ENCODE results near the gene FSTL5. TPM values are rescaled to one million over a fixed set of nuclear protein-coding genes. Genes with fewer than 3 reads are reported as not detected.

Gene FSTL5
- total RNA-seq, 2 donors from 2014 or later, result 0.24 to 1.1 TPM

GRCh38 chr4:162151850-162152249 is 11.9 kb downstream of the FSTL5 start:
- no peak overlapping the region for H3K9ac ChIP-seq (ENCODE audit: extremely low read depth, low read length, poor library complexity, severe bottlenecking)
- Mint-ChIP-seq H3K36me3 (ENCODE audit: low read depth) (no peaks in the 10 kb centered on the region), H3K27me3 (ENCODE audit: insufficient read depth) (no peaks in the 10 kb centered on the region), H3K4me3 (no peak overlapping the region), H3K27ac (no peak overlapping the region), H3K4me1 (no peaks in the 10 kb centered on the region), H3K9me3 (no peaks in the 10 kb centered on the region)
- no peaks in the 10 kb centered on the region for H3K9me3 ChIP-seq (ENCODE audit: control insufficient read depth, low read length)
- H3K36me3 ChIP-seq (ENCODE audit: control insufficient read depth, insufficient read depth, low read length), result no peaks in the 10 kb centered on the region
- peaks cover 5% of the 10 kb centered on the region for H3K27me3 ChIP-seq (ENCODE audit: control insufficient read depth, insufficient read depth, low read length, poor library complexity, severe bottlenecking)
- WGBS, 2 experiments (ENCODE audit: insufficient coverage in 1 of 2, insufficient read length in 1 of 2), result 91 to 93% methylated on average over 3 to 4 of the region's 4 CpGs
- TF ChIP-seq CTCF (conservative IDR thresholded peaks at IDR 0.05), result no peak
- H3K27ac ChIP-seq (ENCODE audit: low read depth, low read length), result no peak overlapping the region
- H3K4me1 ChIP-seq (ENCODE audit: control insufficient read depth, insufficient read depth, low read length), result no peaks in the 10 kb centered on the region
- H3K4me3 ChIP-seq (ENCODE audit: low read length), result no peak overlapping the region
- no peak for DNase-seq

GRCh38 chr4:162151386-162151785 is 12.4 kb downstream of the FSTL5 start:
- H3K27ac ChIP-seq (ENCODE audit: low read depth, low read length), result no peak overlapping the region
- Mint-ChIP-seq H3K4me3 (no peak overlapping the region), H3K27ac (no peak overlapping the region), H3K27me3 (ENCODE audit: insufficient read depth) (no peaks in the 10 kb centered on the region), H3K36me3 (ENCODE audit: low read depth) (no peaks in the 10 kb centered on the region), H3K9me3 (no peaks in the 10 kb centered on the region), H3K4me1 (no peaks in the 10 kb centered on the region)
- no peaks in the 10 kb centered on the region for H3K9me3 ChIP-seq (ENCODE audit: control insufficient read depth, low read length)
- H3K4me1 ChIP-seq (ENCODE audit: control insufficient read depth, insufficient read depth, low read length), result no peaks in the 10 kb centered on the region
- DNase-seq, result no peak
- no peaks in the 10 kb centered on the region for H3K36me3 ChIP-seq (ENCODE audit: control insufficient read depth, insufficient read depth, low read length)
- no peak overlapping the region for H3K9ac ChIP-seq (ENCODE audit: extremely low read depth, low read length, poor library complexity, severe bottlenecking)
- H3K4me3 ChIP-seq (ENCODE audit: low read length), result no peak overlapping the region
- H3K27me3 ChIP-seq (ENCODE audit: control insufficient read depth, insufficient read depth, low read length, poor library complexity, severe bottlenecking), result peaks cover 5% of the 10 kb centered on the region
- TF ChIP-seq CTCF (conservative IDR thresholded peaks at IDR 0.05), result no peak

GRCh38 chr4:162149644-162150043 is 14.2 kb downstream of the FSTL5 start:
- Mint-ChIP-seq H3K9me3 (no peaks in the 10 kb centered on the region), H3K4me3 (no peak overlapping the region), H3K27me3 (ENCODE audit: insufficient read depth) (no peaks in the 10 kb centered on the region), H3K36me3 (ENCODE audit: low read depth) (no peaks in the 10 kb centered on the region), H3K27ac (no peak overlapping the region), H3K4me1 (no peaks in the 10 kb centered on the region)
- Histone ChIP-seq H3K9ac (ENCODE audit: extremely low read depth, low read length, poor library complexity, severe bottlenecking) (no peak overlapping the region), H3K27me3 (ENCODE audit: control insufficient read depth, insufficient read depth, low read length, poor library complexity, severe bottlenecking) (no peaks in the 10 kb centered on the region), H3K27ac (ENCODE audit: low read depth, low read length) (no peak overlapping the region), H3K4me1 (ENCODE audit: control insufficient read depth, insufficient read depth, low read length) (no peaks in the 10 kb centered on the region), H3K4me3 (ENCODE audit: low read length) (no peak overlapping the region), H3K9me3 (ENCODE audit: control insufficient read depth, low read length) (no peaks in the 10 kb centered on the region), H3K36me3 (ENCODE audit: control insufficient read depth, insufficient read depth, low read length) (no peaks in the 10 kb centered on the region)
- no peak for TF ChIP-seq CTCF (conservative IDR thresholded peaks at IDR 0.05)
- no peak for DNase-seq
- 100% methylated on average over 2 of the region's 2 CpGs; no CpG with 5 or more reads in 1 of the 2 experiments for WGBS, 2 experiments (ENCODE audit: insufficient coverage in 1 of 2, insufficient read length in 1 of 2)

Data from endodermal cell (in vitro differentiated cells).